ENCODE measurements around the gene S100Z. TPM values are rescaled to one million over a fixed set of nuclear protein-coding genes. Genes with fewer than 3 reads are reported as not detected.
"Not testable (repeated sequence)": the region's sequence is repeated elsewhere in the genome, so short reads cannot be mapped to it uniquely, and the experiment has no call there.

S100Z gene
- total RNA-seq, 1 donor, result not detected

DNA sequence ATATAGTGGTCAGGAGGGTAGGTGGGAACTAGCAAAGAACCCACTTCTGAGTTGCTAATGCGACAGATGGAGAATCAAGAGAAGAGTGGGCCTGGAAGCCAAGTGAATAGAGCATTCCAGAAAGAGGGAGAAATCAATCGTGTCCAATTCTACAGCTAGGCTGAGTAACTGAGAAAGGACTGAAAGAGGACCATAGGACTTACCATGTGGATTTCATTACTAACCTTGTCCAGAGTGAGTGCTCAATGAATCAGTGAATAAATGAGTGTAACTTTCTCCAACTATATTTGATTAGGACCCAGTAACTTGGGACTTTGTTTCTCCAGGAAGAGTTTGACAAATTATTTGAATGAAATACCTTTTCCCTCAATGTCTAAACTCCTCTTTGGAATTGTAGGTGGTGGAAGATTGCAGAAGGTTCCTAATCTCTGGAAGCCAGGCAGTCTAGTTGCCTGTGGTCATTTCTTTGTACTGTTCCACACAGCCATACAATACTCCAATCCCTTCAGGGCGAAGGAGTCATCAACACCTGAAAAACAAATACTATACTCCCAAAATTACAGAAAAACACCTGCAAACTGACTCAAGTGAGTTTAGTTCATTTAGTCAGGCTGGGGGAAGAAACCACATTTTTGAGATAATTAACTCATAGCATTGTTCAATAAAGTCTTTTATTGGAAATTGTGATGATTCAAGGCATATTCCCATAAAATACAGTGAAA lies 33.5 kb upstream of the S100Z start:
- no peak overlapping the region for H3K4me3 ChIP-seq (ENCODE audit: low read depth, low read length)
- TF ChIP-seq, protein P1, sequence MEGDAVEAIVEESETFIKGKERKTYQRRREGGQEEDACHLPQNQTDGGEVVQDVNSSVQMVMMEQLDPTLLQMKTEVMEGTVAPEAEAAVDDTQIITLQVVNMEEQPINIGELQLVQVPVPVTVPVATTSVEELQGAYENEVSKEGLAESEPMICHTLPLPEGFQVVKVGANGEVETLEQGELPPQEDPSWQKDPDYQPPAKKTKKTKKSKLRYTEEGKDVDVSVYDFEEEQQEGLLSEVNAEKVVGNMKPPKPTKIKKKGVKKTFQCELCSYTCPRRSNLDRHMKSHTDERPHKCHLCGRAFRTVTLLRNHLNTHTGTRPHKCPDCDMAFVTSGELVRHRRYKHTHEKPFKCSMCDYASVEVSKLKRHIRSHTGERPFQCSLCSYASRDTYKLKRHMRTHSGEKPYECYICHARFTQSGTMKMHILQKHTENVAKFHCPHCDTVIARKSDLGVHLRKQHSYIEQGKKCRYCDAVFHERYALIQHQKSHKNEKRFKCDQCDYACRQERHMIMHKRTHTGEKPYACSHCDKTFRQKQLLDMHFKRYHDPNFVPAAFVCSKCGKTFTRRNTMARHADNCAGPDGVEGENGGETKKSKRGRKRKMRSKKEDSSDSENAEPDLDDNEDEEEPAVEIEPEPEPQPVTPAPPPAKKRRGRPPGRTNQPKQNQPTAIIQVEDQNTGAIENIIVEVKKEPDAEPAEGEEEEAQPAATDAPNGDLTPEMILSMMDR (IDR thresholded peaks at IDR 0.05; ENCODE audit: insufficient read depth, low read depth, low read length), result no peak
- no peak for DNase-seq (ENCODE audit: low read depth)

DNA sequence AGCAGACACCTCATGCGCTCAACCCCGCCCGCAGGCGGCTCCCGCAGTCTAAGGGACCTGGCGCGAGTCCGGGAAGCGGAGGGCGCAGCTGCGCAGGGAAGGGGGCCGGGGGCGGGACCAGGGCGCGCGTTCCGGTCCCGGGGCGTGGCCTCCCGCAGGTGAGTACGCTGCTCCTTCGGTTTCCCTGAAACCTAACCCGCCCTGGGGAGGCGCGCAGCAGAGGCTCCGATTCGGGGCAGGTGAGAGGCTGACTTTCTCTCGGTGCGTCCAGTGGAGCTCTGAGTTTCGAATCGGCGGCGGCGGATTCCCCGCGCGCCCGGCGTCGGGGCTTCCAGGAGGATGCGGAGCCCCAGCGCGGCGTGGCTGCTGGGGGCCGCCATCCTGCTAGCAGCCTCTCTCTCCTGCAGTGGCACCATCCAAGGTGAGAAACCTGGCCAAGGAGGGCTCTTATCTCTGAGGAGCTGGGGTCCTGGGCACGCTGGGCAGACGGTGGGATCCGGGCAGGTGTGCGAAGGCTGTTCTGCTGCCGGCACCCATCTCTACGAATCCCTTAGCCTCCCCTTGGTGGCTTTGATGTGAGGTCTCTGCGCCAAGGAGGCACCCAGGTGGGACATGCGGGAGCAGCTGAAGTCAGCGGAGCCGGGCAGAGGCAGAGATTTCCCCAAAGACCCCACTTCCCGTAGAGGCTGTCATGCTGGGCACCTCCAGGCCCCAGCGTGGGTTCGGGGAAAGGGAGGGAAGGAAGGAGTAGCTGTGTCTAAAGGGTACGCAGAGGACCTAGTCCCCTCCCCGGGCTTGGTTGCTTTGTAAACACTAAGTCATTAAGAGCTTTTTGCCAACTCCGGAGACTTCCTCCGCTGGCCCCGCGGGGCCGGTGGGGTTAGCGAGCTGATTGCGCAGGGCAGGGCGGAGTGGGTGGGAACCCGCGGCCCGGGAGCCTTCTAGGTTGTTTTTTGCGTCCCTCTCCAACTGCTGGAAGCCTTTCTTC lies 30.7 kb upstream of the S100Z start, which contains the start of gene F2RL1:
Gene F2RL1, plus strand, starts transcription at position 187 of the 988 bp plus-strand sequence. Its CDS starts 153 bp downstream, at position 340.
- TF ChIP-seq, protein P1 (IDR thresholded peaks at IDR 0.05; ENCODE audit: insufficient read depth, low read depth, low read length), result no peak
- H3K4me3 ChIP-seq (ENCODE audit: low read depth, low read length), result peak within 1 kb of the TSS; percentile 98
- peak; percentile 87 for DNase-seq (ENCODE audit: low read depth)

DNA sequence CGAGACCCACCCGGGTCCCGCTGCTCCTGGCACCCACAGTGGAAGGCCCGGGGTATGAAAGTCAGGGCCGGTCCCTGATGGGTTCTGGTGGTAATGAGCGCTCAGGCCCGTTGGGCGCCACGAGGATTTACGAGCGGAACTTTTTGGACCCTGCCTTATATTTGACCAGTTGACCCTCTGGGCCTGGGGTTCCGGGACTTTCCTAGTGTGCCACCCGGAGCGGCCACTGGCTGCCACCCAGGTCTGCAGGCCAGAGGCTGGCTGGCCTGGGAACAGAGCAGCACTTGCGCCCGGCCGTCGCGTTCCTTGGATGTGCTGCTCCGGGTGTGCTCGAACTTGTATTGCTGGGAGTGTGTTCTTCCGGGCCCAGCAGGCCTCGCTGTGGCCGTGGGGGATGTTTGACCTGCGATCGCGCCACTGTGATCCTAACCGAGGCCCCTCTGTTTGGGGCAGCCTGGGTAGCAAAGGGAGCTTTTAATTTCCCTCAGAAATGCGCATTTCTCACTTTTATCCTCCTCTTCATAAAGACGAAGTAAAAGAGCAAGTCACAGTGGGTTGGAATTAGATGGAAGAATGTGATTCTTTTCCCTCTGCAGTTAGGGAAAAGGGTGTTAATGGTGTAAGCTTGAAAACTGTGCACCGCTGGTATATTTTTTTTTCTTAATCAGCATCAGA lies 29.8 kb upstream of the S100Z start:
- TF ChIP-seq, protein P1 (IDR thresholded peaks at IDR 0.05; ENCODE audit: insufficient read depth, low read depth, low read length), result no peak
- H3K4me3 ChIP-seq (ENCODE audit: low read depth, low read length), result peak overlapping the region; percentile 98
- peak; percentile 27 for DNase-seq (ENCODE audit: low read depth)

DNA sequence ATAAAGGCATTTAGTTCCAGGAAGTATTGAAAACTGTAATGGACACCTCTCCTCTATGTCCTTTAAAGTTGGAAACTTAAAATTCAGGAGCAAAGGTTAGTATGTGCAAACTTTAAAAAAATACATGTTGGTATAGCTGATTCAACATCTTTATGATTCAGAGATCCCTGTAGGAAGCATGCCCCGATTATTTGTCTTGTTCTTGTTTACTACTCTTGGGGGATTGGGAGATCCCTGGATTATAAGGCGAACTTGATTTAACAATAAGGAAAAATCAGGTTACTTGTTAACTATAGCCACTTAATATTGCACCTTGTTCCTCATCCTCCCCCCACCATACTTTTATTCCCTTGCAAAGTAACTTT lies 29.3 kb upstream of the S100Z start:
- no peak for DNase-seq (ENCODE audit: low read depth)
- peak overlapping the region; percentile 98 for H3K4me3 ChIP-seq (ENCODE audit: low read depth, low read length)
- TF ChIP-seq, protein P1 (IDR thresholded peaks at IDR 0.05; ENCODE audit: insufficient read depth, low read depth, low read length), result no peak

DNA sequence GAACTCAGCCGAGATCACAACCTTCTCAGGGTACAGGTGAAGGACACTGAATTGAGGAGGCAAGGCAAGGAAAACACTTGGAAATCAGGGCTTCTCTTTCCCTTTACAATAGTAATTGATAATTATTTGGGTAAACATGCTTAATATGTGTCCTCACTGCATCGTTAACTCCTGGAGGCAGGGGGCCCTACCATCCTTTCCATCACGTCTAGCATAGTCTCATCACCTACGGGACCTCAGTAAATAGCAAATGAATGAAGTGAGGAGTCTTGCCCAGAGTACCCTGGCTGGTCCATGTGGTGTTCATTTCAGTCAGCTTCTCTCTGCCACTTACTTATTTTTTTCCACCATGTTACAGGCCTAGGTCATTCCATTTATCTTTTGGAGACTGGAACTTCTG lies 28.7 kb upstream of the S100Z start:
- peak overlapping the region; percentile 98 for H3K4me3 ChIP-seq (ENCODE audit: low read depth, low read length)
- DNase-seq (ENCODE audit: low read depth), result no peak
- TF ChIP-seq, protein P1 (IDR thresholded peaks at IDR 0.05; ENCODE audit: insufficient read depth, low read depth, low read length), result no peak

DNA sequence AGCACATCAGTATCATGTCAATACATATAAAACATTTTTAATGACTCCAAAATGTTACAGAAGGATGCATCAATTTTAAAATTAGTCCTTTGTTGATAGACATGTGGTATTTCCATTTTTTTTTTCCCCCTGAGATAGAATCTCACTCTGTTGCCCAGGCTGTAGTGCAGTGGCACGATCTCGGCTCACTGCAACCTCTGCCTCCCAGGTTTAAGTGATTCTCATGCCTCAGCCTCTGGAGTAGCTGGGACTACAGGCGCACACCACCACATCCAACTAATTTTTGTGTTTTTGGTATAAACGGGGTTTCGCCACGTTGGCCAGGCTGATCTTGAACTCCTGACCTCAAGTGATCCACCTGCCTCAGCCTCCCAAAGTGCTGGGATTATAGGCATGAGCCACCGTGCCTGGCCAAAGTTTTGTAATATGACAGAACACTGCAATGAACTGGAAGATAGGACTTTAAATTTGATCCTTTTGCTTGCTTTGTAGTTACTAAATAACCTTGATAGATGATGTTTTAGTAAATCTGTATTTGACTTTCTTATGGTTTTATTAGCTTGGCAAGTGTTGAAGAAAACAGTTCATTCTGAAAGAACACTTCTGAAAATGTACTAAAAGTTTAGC lies 27.6 kb upstream of the S100Z start:
- not testable (repeated sequence) for H3K4me3 ChIP-seq (ENCODE audit: low read depth, low read length); DNase-seq (ENCODE audit: low read depth)

DNA sequence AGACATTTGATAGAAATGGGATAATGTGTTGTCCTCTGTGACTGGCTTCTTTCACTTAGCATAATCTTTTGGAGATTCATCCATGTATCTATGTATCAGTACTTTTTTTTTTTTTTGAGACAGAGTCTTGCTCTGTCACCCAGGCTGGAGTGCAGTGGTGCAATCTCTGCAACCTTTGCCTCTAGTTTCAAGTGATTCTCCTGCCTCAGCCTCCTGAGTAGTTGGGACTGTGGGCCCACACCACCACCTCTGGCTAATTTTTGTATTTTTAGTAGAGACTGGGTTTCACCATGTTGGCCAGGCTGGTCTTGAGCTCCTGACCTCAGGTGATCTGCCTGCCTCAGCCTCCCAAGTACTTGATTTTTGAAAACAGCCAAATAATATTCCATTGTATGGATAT lies 23.4 kb upstream of the S100Z start:
- DNase-seq (ENCODE audit: low read depth), result peak; percentile 23
- H3K4me3 ChIP-seq (ENCODE audit: low read depth, low read length), result not testable (repeated sequence)

Measured in fibroblast of villous mesenchyme (primary cell).